Right lobe of liver (tissue), 4 donors: ENCODE data around the gene OVCA2.

Experiments
- POLR2A ChIP-seq: fragments of 450-650 bp; IDR thresholded peaks from one replicate; pipeline ENCODE4 v1.6.1; 2017; ENCODE audit warnings: antibody characterized with exemption, mild to moderate bottlenecking
- TF ChIP-seq, protein P1 (sequence below), 4 donors: fragments of 200-600 bp in 3 of 4; fragments of 450-650 bp in 1 of 4; IDR thresholded peaks; one replicate each; pipeline versions ENCODE4 v1.5.1 to v1.8.0; 2016 to 2022; ENCODE audit warnings: antibody characterized with exemption in 4 of 4, mild to moderate bottlenecking in 2 of 4
- donor health status: DM: no; HTN: no; CAD: no.
- donor health status: DM: no; HTN: no; CAD: no.
- donor health status: DM: no; HTN: yes; CAD: no.

DNA sequence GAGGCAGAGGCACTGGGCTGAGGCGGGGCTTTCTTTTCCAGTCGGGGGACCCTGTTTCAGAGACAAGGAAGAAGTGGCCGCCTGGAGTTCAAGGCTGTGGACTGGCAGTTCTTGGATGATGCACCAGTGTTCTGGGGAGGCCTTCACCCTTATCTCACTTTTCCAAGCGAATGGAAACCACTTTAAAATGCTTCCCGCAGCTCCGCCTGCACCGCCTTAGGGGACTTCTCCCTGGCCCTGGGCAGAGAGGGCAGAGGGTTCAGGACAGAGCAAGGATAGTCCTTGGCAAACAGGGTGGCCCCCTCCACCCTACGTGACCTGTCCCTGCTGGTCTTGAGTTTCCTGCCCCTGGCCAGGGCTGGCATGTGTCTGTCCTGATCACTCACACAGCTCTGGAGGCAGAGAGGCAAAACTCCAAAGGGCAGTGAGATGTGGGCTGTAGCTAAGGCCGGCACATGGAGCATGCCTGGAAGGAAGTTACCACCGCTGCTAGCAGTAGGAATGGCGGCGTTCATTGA, 37.3 kb upstream of the OVCA2 start:
- TF ChIP-seq, protein P1, sequence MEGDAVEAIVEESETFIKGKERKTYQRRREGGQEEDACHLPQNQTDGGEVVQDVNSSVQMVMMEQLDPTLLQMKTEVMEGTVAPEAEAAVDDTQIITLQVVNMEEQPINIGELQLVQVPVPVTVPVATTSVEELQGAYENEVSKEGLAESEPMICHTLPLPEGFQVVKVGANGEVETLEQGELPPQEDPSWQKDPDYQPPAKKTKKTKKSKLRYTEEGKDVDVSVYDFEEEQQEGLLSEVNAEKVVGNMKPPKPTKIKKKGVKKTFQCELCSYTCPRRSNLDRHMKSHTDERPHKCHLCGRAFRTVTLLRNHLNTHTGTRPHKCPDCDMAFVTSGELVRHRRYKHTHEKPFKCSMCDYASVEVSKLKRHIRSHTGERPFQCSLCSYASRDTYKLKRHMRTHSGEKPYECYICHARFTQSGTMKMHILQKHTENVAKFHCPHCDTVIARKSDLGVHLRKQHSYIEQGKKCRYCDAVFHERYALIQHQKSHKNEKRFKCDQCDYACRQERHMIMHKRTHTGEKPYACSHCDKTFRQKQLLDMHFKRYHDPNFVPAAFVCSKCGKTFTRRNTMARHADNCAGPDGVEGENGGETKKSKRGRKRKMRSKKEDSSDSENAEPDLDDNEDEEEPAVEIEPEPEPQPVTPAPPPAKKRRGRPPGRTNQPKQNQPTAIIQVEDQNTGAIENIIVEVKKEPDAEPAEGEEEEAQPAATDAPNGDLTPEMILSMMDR (IDR thresholded peaks at IDR 0.05), result no peak
- no peak for TF ChIP-seq POLR2A
